Measurements from ENCODE around the gene HIBCH.

HIBCH gene

DNA sequence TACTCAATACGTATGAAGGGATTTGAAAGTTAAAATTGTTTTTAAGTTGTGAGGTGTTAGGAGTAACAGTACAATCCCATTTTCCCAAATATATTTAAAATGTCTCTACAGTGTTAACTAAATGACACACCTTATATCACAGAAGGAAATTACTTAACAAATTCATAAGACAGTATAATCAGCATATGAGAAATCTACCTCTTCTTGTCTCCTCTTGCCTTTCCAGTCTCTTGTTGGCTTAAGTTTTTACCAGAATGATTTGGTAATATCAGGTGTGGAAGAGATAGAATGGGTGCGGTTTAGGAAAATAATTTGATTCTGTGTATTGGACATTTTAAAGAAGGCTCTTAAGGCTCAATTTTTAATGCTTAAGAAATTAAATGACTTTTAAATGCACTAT is 14.3 kb upstream of the HIBCH start:
- Mint-ChIP-seq H3K27ac (no peak overlapping the region), H3K36me3 (ENCODE audit: low read depth) (no peaks in the 10 kb centered on the region), H3K4me1 (no peaks in the 10 kb centered on the region), H3K27me3 (ENCODE audit: low read depth) (no peaks in the 10 kb centered on the region), H3K4me3 (no peak overlapping the region), H3K9me3 (no peaks in the 10 kb centered on the region)
- TF ChIP-seq, protein P1, sequence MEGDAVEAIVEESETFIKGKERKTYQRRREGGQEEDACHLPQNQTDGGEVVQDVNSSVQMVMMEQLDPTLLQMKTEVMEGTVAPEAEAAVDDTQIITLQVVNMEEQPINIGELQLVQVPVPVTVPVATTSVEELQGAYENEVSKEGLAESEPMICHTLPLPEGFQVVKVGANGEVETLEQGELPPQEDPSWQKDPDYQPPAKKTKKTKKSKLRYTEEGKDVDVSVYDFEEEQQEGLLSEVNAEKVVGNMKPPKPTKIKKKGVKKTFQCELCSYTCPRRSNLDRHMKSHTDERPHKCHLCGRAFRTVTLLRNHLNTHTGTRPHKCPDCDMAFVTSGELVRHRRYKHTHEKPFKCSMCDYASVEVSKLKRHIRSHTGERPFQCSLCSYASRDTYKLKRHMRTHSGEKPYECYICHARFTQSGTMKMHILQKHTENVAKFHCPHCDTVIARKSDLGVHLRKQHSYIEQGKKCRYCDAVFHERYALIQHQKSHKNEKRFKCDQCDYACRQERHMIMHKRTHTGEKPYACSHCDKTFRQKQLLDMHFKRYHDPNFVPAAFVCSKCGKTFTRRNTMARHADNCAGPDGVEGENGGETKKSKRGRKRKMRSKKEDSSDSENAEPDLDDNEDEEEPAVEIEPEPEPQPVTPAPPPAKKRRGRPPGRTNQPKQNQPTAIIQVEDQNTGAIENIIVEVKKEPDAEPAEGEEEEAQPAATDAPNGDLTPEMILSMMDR (IDR thresholded peaks at IDR 0.05; ENCODE audit: unreplicated experiment in 3 of 3) = no peak

DNA sequence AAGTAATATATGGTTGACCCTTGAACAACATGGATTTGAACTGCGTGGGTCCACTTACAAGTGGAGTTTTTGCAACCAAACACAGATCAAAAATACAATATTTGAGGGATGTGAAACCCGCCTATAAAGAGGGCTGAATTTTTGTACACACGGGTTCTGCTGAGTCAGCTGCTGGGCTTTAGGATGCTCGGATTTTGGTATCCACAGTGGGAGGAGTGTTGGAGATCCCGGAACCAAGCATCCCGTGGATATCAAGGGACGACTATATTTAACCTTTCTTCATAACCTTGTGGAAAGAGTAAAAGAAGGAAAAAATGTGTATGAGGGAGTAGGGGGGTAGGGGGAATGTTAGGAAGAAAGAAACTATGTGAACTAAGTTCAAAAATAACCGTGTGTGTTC is 13.8 kb upstream of the HIBCH start:
- H3K27ac Mint-ChIP-seq = no peak overlapping the region
- H3K36me3 Mint-ChIP-seq (ENCODE audit: low read depth) = no peaks in the 10 kb centered on the region
- TF ChIP-seq, protein P1 (IDR thresholded peaks at IDR 0.05; ENCODE audit: unreplicated experiment in 3 of 3) = no peak
- H3K9me3 Mint-ChIP-seq = no peaks in the 10 kb centered on the region
- no peaks in the 10 kb centered on the region for H3K27me3 Mint-ChIP-seq (ENCODE audit: low read depth)
- H3K4me1 Mint-ChIP-seq = no peaks in the 10 kb centered on the region
- H3K4me3 Mint-ChIP-seq = no peak overlapping the region

DNA sequence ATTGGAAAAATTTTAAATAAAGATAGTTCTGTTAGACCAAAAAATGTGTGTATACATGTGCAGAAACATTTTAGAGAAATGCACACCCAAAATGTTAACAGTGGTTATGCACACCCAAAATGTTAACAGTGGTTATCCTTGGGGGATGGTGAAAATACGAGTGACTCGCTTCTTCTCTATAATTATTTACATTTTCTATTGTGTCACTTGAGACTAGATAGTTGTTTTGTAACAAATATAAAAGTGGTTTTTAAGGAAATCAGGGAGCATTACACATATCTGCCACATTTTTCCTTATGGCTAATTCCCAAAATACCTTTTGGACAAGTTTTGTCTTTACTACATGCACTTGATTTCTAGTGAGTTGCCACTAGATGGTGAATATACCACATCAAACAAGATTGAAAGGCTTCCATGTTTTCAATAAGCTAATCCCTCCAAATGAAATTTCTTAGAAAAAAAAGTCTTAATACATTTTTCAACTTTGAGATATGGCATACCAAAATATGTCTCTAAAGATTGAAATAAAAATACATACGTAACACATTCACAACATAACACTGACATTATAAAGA is 9.0 kb upstream of the HIBCH start:
- Mint-ChIP-seq H3K36me3 (ENCODE audit: low read depth) (no peaks in the 10 kb centered on the region), H3K4me1 (no peaks in the 10 kb centered on the region), H3K9me3 (no peaks in the 10 kb centered on the region), H3K27ac (no peak overlapping the region), H3K27me3 (ENCODE audit: low read depth) (no peaks in the 10 kb centered on the region), H3K4me3 (no peak overlapping the region)
- TF ChIP-seq, protein P1 (IDR thresholded peaks at IDR 0.05; ENCODE audit: unreplicated experiment in 3 of 3) = peak in 1 of 3 experiments; percentile 7

DNA sequence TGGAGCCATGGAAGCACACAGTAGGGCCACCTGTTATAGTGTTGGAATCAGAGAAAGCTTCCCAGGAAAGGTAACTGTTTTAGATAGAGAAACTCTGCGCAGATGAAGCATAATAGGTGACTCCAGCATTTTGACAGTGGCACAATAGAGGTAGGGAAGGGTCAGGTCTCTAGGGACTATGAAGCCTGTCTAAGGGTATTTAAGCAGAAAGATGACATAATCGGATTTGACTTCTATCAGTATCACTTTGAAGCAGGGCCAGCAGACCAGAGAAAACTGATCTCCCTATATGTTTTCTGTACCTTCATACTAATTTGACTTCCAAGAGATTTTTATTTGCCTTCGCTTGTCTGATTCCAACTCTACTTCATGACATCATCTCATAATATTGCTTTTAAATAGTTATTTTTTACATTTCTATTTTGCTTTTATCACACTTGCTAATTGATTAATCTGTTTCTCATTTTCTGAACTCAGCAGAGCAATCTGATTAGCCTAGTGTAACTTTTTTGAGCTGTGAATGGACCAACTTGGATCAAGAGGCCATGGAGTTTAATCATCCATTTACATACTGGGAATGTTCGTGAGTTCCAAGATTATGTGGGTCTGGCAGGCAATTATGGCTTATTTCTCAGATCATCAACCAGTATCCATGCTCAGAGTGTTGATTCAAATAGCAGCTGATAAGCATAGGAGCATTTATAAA is 8.4 kb upstream of the HIBCH start:
- H3K27me3 Mint-ChIP-seq (ENCODE audit: low read depth) = no peaks in the 10 kb centered on the region
- H3K27ac Mint-ChIP-seq = no peak overlapping the region
- H3K36me3 Mint-ChIP-seq (ENCODE audit: low read depth) = no peaks in the 10 kb centered on the region
- H3K4me3 Mint-ChIP-seq = no peak overlapping the region
- no peaks in the 10 kb centered on the region for H3K9me3 Mint-ChIP-seq
- TF ChIP-seq, protein P1 (IDR thresholded peaks at IDR 0.05; ENCODE audit: unreplicated experiment in 3 of 3) = no peak
- H3K4me1 Mint-ChIP-seq = no peaks in the 10 kb centered on the region

DNA sequence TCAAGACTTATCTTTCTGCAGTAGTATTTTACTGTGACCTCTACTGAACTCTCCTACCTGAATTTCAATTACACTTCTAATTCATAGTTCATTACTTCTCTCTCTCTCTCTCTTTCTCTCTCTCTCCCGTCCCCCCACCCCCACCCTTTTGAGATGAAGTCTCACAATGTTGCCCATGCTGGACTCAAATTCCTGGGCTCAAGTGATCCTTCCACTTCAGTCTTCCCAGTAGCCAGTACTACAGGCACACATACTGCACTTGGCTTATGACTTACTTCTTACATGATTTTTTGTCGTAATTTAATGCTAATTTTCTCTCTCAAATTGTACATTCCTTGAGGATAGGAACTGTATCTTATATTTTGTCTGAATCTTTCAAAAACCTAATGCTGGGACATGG is 6.0 kb upstream of the HIBCH start:
- H3K27me3 Mint-ChIP-seq (ENCODE audit: low read depth) = no peaks in the 10 kb centered on the region
- H3K27ac Mint-ChIP-seq = no peak overlapping the region
- H3K4me1 Mint-ChIP-seq = peaks cover under 1% of the 10 kb centered on the region
- no peaks in the 10 kb centered on the region for H3K9me3 Mint-ChIP-seq
- no peaks in the 10 kb centered on the region for H3K36me3 Mint-ChIP-seq (ENCODE audit: low read depth)
- TF ChIP-seq, protein P1 (IDR thresholded peaks at IDR 0.05; ENCODE audit: unreplicated experiment in 3 of 3) = no peak
- H3K4me3 Mint-ChIP-seq = no peak overlapping the region

DNA sequence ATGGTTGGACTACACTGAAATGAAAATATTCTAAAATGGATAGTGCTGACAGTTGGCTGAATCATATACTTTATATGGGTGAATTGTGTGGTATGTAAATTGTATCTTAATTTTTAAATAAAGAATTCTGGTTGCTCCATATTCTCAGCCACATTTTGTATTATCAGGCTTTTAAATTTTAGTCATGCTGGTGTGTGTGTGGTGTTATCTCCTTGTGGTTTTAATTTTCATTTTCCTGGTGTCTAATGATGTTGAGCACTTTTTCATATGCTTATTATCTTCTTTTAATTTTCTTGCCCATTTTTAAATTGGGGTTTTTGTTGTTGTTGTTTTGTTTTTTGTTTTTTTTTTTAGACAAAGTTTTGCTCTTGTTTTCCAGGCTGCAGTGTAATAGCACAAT is 3.8 kb upstream of the HIBCH start:
- no peak overlapping the region for H3K4me3 Mint-ChIP-seq
- H3K27me3 Mint-ChIP-seq (ENCODE audit: low read depth) = no peaks in the 10 kb centered on the region
- H3K9me3 Mint-ChIP-seq = no peaks in the 10 kb centered on the region
- TF ChIP-seq, protein P1 (IDR thresholded peaks at IDR 0.05; ENCODE audit: unreplicated experiment in 3 of 3) = no peak
- H3K4me1 Mint-ChIP-seq = peaks cover 15% of the 10 kb centered on the region
- no peak overlapping the region for H3K27ac Mint-ChIP-seq
- H3K36me3 Mint-ChIP-seq (ENCODE audit: low read depth) = no peaks in the 10 kb centered on the region
